ENCODE data around the gene RASL10A.

Gene RASL10A

DNA sequence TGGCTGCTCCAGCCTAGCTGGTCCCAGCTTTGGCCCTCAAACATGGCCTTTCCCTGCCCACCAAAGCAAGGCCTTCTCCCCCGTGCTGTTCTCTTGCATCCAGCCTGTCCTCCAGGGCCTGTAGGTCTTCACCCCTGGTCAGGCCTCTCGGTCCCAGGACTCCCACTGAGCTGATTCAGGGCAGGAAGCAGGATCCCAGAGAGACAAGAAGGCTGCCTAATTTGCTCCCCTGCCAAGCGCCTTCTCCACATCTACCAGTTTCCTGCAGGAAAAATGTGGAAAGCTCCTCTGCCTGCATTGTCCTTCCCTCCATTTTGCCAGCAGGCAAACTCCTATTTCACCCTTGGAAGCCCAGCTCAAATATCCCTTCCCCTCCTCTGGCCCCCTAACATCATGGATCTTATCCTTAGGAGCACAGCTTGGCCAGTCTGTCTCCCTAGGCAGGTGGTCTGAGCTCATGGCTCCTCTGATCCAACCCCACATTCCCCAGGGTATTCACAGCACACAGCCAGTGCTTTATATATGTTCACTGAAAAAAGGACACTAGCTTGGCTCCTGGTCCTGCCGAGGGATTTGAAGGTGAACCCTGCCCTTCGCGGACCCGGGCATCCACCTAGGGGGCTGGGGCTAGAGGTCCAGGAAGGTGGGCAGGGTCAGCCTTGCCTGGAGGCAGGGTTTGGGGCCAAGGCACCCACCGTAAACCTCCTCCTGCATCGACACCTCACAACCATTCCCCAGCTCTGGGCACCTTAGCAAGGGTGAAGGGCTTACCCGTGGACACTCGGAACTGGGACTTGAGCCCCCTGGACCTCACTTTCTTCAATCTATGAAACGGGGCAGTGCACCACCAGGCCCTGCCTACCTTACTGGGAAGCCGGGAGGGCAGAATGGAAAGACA, 48.7 kb downstream of the RASL10A start:
- DNase-seq, result no peak

GRCh38 chr22:29265929-29266328, 49.6 kb downstream of the RASL10A start:
- no peak for DNase-seq

- DNase-seq, result no peak
Observed at GRCh38 chr22:29265305-29265704, 50.2 kb downstream of the RASL10A start.

DNA sequence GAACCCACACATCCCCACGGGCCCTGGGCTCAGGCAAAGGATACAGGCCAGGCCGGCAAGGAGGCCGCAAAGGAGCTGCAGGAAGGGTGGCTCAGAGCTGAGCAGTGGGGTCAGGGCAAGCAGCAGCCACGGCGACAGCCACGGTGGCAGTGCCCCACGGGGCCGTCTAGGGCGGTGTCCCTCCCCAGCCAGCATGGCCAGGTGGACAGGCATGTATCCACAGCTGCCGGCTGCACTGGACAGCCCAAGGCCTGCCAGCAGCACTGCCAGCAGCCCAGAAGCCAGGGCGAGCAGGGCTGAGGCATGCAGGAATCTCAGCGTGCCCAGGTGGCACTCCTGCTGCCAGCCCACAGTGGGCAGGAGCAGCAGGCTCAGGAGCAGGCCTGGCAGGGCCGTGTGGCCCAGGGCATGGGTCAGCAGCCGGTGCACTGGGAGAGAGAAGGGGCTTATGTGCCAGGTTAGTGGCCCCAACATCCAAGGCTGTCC, 51.7 kb downstream of the RASL10A start:
- no peak for DNase-seq

All from CD4-positive, alpha-beta T cell treated with Interleukin-6 for 4 hours (primary cell).